HEK293T (cell line): ENCODE data around the gene PRDM4.

Source experiments
- ARNT ChIP-seq: fragments of 450-650 bp; IDR thresholded peaks from 2 replicates; pipeline ENCODE4 v1.6.1; 2017; ENCODE audit warnings: mild to moderate bottlenecking
- BHLHE40 ChIP-seq: fragments of 450-650 bp; IDR thresholded peaks from 2 replicates; pipeline ENCODE4 v1.6.1; 2016; ENCODE audit warnings: mild to moderate bottlenecking, moderate library complexity, borderline replicate concordance
- CTBP1 ChIP-seq: fragments of 450-650 bp; IDR thresholded peaks from 2 replicates; pipeline ENCODE4 v1.6.1; 2016; ENCODE audit warnings: borderline replicate concordance
- ELF4 ChIP-seq: fragments of 450-650 bp; IDR thresholded peaks from 2 replicates; pipeline ENCODE4 v1.6.1; 2017; ENCODE audit warnings: antibody characterized with exemption
- FOXA1 ChIP-seq: fragments of 450-650 bp; IDR thresholded peaks from 2 replicates; pipeline ENCODE4 v1.6.1; 2016; ENCODE audit warnings: mild to moderate bottlenecking
- FOXK2 ChIP-seq: fragments of 450-650 bp; IDR thresholded peaks from 2 replicates; pipeline ENCODE4 v1.6.1; 2016; ENCODE audit warnings: mild to moderate bottlenecking
- HDGF ChIP-seq: fragments of 450-650 bp; IDR thresholded peaks from 2 replicates; pipeline ENCODE4 v1.6.1; 2017; ENCODE audit warnings: antibody characterized with exemption, borderline replicate concordance
- NFRKB ChIP-seq: fragments of 450-650 bp; IDR thresholded peaks from 2 replicates; pipeline ENCODE4 v1.6.1; 2016; ENCODE audit warnings: mild to moderate bottlenecking, moderate library complexity
- SP1 ChIP-seq: fragments of 450-650 bp; IDR thresholded peaks from 2 replicates; pipeline ENCODE4 v1.6.1; 2017
- SUZ12 ChIP-seq: fragments of 450-650 bp; IDR thresholded peaks from 2 replicates; pipeline ENCODE4 v1.6.1; 2016; ENCODE audit warnings: mild to moderate bottlenecking
- ZNF384 ChIP-seq: fragments of 450-650 bp; IDR thresholded peaks from 2 replicates; pipeline ENCODE4 v1.6.1; 2016

- TF ChIP-seq SP1: no peak
- no peak for TF ChIP-seq FOXA1
- no peak for TF ChIP-seq ZNF384
- TF ChIP-seq SUZ12: no peak
- TF ChIP-seq ARNT: no peak
- no peak for TF ChIP-seq CTBP1
- no peak for TF ChIP-seq BHLHE40
- no peak for TF ChIP-seq HDGF
- TF ChIP-seq FOXK2: no peak
- no peak for TF ChIP-seq NFRKB
- no peak for TF ChIP-seq ELF4
Measured at GRCh38 chr12:107684029-107684795, 76.7 kb downstream of the PRDM4 start.
